Uterus (tissue), 2 donors: ENCODE results near the gene ZNF644.
"Not testable (repeated sequence)": the region's sequence is repeated elsewhere in the genome, so short reads cannot be mapped to it uniquely, and the experiment has no call there.

Source experiments
- POLR2A ChIP-seq, 2 donors: fragments of 450-650 bp; IDR thresholded peaks; one replicate each; pipeline ENCODE4 v1.6.1; 2016; ENCODE audit warnings: antibody characterized with exemption in 2 of 2, mild to moderate bottlenecking in 1 of 2, moderate library complexity in 1 of 2
- TF ChIP-seq, protein P1 (sequence below), 4 experiments: fragments of 200-600 bp in 2 of 4; fragments of 450-650 bp in 2 of 4; sonication (generic) in 2 of 4; IDR thresholded peaks; one replicate each; pipeline ENCODE4 v1.5.1; 2016 to 2019; ENCODE audit warnings: antibody characterized with exemption in 4 of 4, mild to moderate bottlenecking in 2 of 4, moderate library complexity in 1 of 4

DNA sequence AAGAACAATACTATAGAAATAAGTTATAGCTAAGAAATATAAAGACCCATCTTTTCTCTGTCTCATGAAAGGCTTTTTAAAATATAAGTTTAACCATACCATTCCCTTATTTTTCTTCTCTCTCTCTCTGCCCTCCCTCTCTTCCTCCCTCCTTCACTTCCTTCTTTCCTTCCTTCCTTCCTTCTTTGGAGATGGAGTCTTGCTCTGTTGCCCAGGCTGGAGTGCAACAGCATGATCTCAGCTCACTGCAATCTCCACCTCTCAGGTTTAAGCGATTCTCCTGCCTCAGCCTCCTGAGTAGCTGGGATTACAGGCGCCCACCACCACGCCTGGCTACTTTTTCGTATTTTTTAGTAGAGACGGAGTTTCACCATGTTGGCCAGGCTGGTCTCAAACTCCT is 94.2 kb downstream of the ZNF644 start:
- TF ChIP-seq, protein P1, sequence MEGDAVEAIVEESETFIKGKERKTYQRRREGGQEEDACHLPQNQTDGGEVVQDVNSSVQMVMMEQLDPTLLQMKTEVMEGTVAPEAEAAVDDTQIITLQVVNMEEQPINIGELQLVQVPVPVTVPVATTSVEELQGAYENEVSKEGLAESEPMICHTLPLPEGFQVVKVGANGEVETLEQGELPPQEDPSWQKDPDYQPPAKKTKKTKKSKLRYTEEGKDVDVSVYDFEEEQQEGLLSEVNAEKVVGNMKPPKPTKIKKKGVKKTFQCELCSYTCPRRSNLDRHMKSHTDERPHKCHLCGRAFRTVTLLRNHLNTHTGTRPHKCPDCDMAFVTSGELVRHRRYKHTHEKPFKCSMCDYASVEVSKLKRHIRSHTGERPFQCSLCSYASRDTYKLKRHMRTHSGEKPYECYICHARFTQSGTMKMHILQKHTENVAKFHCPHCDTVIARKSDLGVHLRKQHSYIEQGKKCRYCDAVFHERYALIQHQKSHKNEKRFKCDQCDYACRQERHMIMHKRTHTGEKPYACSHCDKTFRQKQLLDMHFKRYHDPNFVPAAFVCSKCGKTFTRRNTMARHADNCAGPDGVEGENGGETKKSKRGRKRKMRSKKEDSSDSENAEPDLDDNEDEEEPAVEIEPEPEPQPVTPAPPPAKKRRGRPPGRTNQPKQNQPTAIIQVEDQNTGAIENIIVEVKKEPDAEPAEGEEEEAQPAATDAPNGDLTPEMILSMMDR (IDR thresholded peaks at IDR 0.05) = not testable (repeated sequence)
- not testable (repeated sequence) for TF ChIP-seq POLR2A (IDR thresholded peaks at IDR 0.05)
